Muscle layer of colon (tissue), 2 donors: Measurements from ENCODE around the gene SLC25A26.

Source experiments
- H3K27ac ChIP-seq: one replicate; pipeline ENCODE4 v1.7.0; 2013; ENCODE audit warnings: low read depth, mild to moderate bottlenecking, low read length, moderate library complexity
- H3K27me3 ChIP-seq, 2 donors: one replicate each; pipeline ENCODE4 v1.7.0; 2013; ENCODE audit warnings: low read length in 2 of 2, mild to moderate bottlenecking in 2 of 2; ENCODE audit not compliant: insufficient read depth in 2 of 2, control insufficient read depth in 1 of 2
- H3K36me3 ChIP-seq: one replicate; pipeline ENCODE4 v1.7.0; 2013; ENCODE audit warnings: mild to moderate bottlenecking, low read length; ENCODE audit not compliant: insufficient read depth
- H3K4me1 ChIP-seq: one replicate; pipeline ENCODE4 v1.7.0; 2013; ENCODE audit warnings: mild to moderate bottlenecking, low read length; ENCODE audit not compliant: insufficient read depth
- H3K4me3 ChIP-seq, 2 donors: one replicate each; pipeline ENCODE4 v1.7.0; 2013; ENCODE audit warnings: low read length in 2 of 2, low read depth in 1 of 2, mild to moderate bottlenecking in 1 of 2, moderate library complexity in 1 of 2
- H3K9ac ChIP-seq: one replicate; pipeline ENCODE4 v1.7.0; 2013; ENCODE audit warnings: low read length
- H3K9me3 ChIP-seq: one replicate; pipeline ENCODE4 v1.7.0; 2013; ENCODE audit warnings: mild to moderate bottlenecking, low read length
- donor health status: abdominal sarcoma.
- donor health status: Adenocarcinoma of cecum.

Gene SLC25A26

DNA sequence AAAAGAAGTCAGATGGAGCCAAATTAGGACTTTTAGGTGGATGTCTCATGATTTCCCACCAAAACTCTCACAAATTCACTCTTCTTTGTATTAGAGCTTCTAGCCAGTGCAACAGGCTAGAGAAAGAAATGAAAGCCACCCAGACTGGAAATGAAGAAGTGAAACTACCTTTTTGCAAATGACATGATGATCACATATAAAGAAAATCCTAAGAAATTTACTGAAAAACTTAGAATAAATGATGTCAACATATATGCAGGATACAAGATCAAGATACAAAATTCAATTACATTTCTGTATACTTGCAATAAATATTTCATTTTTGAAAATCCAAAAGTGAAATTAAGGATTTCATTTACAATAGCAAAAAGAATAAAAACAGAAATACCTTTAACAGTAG, 169.2 kb downstream of the SLC25A26 start:
- Histone ChIP-seq H3K36me3 (peaks cover 65% of the 10 kb centered on the region), H3K27me3 (no peaks in the 10 kb centered on the region), H3K9me3 (no peaks in the 10 kb centered on the region), H3K4me1 (peaks cover 32% of the 10 kb centered on the region), H3K27ac (no peak overlapping the region), H3K4me3 (no peak overlapping the region), H3K9ac (no peak overlapping the region)

DNA sequence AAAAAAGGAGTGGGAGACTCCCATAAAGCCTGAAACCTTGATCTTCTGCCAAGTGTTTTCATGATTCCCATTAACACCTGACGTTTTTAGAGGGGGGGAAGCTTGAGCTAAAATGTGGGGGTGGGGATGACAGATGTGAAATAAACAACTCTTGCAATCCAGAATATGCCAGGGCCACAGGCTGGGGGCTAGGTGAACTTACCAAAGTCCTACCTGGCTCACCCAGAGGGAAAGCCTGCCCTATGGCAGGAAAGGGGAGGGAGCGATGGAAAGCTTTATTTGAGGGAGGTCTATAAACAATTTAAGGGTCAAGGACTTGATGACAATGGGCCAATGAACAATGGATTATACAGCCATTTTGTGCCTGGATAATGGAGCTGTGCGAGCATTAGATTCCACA, 171.7 kb downstream of the SLC25A26 start:
- peaks cover 46% of the 10 kb centered on the region for H3K4me1 ChIP-seq
- peaks cover 65% of the 10 kb centered on the region for H3K36me3 ChIP-seq
- H3K27me3 ChIP-seq: no peaks in the 10 kb centered on the region
- no peak overlapping the region for H3K4me3 ChIP-seq
- no peaks in the 10 kb centered on the region for H3K9me3 ChIP-seq
- peak overlapping the region; percentile 14 for H3K27ac ChIP-seq
- no peak overlapping the region for H3K9ac ChIP-seq

DNA sequence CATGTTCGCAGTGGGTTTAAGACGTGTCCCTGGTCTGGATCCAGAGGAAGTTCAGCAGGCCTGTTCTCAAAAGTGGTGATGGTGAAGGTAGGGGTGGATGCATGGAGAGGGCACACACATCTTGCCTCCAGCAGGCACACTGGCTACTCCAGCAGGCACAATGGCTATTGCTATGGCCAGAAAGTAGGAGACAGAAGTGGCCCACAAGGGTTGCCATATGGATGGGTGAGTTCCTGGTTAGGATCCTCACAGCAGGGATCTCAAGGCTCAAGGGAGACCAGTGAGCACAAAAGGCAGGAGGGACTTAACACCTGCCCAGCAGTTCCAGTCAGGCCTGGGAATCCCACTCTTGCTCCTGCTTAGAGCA, 172.1 kb downstream of the SLC25A26 start:
- peaks cover 50% of the 10 kb centered on the region for H3K4me1 ChIP-seq

DNA sequence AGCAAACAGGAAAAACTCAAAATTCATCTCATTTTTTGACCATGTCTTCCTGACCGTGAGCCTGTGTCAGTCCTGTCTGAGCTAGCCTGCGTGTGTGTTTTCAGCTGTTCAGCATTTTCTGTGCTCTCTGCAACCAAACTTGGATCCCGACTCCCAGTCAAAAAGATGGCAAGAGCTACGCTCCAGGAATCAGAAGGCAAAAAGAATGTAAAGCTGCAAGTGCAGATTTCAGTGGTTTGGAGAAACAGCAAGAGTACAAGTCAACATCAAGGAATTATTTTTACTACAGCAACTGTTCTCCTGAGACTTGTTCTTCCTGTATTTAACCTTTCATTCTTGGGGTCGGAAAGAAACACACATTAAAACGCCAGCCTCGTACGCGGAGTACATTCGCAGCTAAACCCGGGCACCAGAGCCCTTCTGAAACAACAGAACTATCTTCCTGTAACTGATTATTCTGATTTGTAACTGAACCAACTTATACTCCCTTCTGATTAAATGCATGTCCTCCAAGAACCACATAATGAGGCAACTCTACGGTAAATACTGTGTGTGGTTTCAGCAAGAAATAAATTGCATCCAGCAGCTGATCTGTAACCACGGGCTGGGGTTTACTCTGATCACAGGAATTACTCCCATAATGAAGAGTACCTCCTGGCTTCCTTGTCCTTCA, 172.7 kb downstream of the SLC25A26 start:
- H3K9ac ChIP-seq: no peak overlapping the region
- peaks cover 70% of the 10 kb centered on the region for H3K36me3 ChIP-seq
- H3K4me1 ChIP-seq: peaks cover 55% of the 10 kb centered on the region
- peak overlapping the region; percentile 40 for H3K27ac ChIP-seq
- no peaks in the 10 kb centered on the region for H3K9me3 ChIP-seq
- no peak overlapping the region for H3K4me3 ChIP-seq
- no peaks in the 10 kb centered on the region for H3K27me3 ChIP-seq

More for the DNA sequence above, 172.1 kb downstream of the SLC25A26 start:
- peak overlapping the region; percentile 28 for H3K27ac ChIP-seq
- H3K36me3 ChIP-seq: peaks cover 68% of the 10 kb centered on the region
- H3K27me3 ChIP-seq: no peaks in the 10 kb centered on the region
- H3K9me3 ChIP-seq: no peaks in the 10 kb centered on the region
- H3K4me3 ChIP-seq: no peak overlapping the region
- no peak overlapping the region for H3K9ac ChIP-seq

DNA sequence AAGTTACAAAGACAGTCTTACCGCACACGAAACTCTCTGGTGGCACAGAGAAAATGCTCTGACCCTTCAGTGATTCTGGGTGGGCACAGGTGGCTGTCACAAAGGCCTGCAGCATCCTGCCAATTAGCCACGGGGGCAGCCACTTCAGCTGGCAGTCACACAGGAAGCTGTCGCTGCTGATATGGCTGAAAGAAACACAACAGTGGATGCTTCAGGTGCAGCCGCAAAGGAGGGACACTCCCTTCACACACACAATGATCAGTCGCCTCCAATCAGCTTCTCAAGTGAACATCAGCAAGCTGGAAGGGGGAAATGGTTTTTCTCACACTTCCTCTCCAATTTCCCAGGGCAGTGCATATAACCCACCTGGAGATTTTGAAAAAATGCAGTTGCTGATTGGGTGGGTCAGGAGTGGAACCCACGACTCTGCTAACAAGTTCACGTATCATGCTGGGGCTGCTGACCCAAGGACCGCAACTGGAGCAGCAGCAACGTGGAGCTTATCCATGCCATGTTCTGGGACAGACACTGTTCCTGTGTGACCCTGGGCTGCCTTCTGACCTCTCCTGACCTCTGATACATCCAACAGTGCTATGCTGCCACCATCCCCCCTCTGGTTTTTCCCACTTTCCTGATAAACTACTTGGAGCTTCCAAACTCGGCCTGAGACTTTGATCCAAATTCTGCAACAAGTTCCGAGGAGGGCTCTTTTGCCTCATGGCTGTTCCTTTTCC, 173.4 kb downstream of the SLC25A26 start:
- Histone ChIP-seq H3K9ac (no peak overlapping the region), H3K4me3 (no peak overlapping the region), H3K36me3 (peaks cover 71% of the 10 kb centered on the region), H3K27me3 (no peaks in the 10 kb centered on the region), H3K4me1 (peaks cover 58% of the 10 kb centered on the region), H3K9me3 (no peaks in the 10 kb centered on the region), H3K27ac (peak overlapping the region; percentile 40)

DNA sequence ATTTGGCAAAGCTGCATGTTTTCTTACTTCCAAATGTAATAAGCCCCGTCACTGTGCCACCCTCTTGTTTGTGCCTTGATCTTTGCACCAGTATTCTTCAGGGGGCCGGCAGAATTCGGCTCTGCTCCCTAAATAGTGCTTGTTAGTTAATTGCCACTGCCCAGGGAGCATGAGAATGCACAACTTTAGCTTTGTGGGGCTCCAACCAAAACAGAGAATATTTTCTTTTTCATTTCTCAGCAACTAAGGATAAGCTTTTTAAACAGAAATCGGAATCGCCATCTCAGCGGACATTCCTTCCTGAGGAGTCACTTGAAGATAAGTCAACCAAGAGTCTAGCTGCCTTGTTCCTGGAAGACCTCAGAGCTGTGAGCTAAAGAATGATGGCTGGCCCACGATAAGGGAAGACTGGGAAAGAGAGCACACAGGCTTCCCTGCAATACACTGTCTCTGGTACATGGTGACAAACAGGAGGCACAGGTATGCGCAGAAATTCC, 174.0 kb downstream of the SLC25A26 start:
- Histone ChIP-seq H3K36me3 (peaks cover 71% of the 10 kb centered on the region), H3K9me3 (no peaks in the 10 kb centered on the region), H3K4me1 (peaks cover 59% of the 10 kb centered on the region), H3K27me3 (no peaks in the 10 kb centered on the region), H3K9ac (no peak overlapping the region), H3K4me3 (no peak overlapping the region), H3K27ac (peak overlapping the region; percentile 40)

DNA sequence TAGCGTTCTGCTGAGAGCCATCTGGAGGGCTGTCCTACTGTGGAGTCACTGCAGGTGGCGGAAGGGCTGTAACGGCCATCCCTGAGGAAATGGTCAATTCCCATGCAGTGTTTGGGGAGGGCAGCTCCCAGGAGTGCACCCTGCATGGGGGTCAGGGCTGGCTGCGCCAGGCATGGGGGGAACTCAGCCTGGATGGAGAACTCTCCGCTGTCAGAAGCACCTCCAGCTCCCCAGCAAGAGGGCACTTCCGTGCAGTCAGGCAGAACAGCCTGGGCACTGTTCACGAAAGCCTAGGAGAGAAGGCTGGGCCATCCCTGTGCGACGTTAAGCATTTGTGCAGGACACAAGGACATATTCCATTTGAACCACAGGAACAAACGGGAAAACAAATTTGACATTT, 174.8 kb downstream of the SLC25A26 start:
- Histone ChIP-seq H3K27ac (no peak overlapping the region), H3K9me3 (no peaks in the 10 kb centered on the region), H3K36me3 (peaks cover 77% of the 10 kb centered on the region), H3K27me3 (no peaks in the 10 kb centered on the region), H3K9ac (no peak overlapping the region), H3K4me3 (no peak overlapping the region), H3K4me1 (peaks cover 67% of the 10 kb centered on the region)

DNA sequence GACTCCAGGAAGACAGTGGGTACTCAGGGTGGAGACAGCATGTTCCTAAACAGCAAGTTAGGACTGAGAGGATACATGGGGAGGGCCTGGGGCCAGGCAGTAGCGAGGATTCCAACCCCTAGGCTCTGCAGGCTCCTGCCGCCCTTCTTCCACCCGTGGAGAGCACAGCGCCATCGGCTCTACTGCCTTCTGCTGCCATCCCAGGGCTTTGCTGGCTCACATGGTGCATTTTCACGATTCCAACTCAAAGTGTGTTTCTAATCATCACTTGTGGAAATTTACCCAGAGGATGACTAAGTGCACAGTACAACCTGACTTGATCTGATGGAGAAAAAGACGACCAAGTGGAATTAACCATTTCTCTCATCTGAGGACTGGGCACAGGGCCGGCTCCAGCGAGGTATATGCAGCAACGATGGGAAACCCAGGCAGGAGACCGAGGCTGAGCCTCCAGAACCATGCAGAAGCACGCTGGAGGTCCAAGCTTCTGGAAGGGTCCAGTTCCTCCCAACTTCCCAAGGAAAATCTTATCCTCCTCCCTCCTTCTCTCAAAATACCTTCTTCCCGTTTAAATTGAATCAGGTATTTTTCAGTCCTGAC, 175.5 kb downstream of the SLC25A26 start:
- H3K4me1 ChIP-seq: peaks cover 74% of the 10 kb centered on the region
- H3K36me3 ChIP-seq: peaks cover 77% of the 10 kb centered on the region
- no peaks in the 10 kb centered on the region for H3K9me3 ChIP-seq
- H3K27ac ChIP-seq: no peak overlapping the region
- no peak overlapping the region for H3K4me3 ChIP-seq
- no peaks in the 10 kb centered on the region for H3K27me3 ChIP-seq
- no peak overlapping the region for H3K9ac ChIP-seq

DNA sequence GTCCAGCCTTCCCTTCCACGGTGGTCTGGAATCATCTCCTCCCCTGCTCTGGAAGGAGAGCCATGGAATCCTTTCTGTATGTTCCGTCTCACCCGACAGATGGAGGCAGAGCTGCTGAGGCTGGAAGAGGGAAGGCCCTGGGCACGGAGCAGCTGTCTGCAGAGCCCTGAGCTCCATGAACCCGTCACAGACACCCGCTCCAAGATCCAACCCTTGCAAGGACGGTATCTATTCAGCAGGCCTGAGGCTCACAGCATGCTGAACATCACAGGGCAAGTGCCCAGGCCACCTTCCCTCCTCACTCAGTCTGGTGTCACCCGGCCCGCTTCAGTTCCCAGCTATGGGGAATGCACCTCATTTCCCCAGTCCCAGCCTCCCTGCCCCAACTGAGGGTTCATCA, 176.1 kb downstream of the SLC25A26 start:
- H3K4me3 ChIP-seq: no peak overlapping the region
- peaks cover 75% of the 10 kb centered on the region for H3K36me3 ChIP-seq
- H3K27ac ChIP-seq: no peak overlapping the region
- no peaks in the 10 kb centered on the region for H3K27me3 ChIP-seq
- H3K9ac ChIP-seq: no peak overlapping the region
- peaks cover 79% of the 10 kb centered on the region for H3K4me1 ChIP-seq
- H3K9me3 ChIP-seq: no peaks in the 10 kb centered on the region

DNA sequence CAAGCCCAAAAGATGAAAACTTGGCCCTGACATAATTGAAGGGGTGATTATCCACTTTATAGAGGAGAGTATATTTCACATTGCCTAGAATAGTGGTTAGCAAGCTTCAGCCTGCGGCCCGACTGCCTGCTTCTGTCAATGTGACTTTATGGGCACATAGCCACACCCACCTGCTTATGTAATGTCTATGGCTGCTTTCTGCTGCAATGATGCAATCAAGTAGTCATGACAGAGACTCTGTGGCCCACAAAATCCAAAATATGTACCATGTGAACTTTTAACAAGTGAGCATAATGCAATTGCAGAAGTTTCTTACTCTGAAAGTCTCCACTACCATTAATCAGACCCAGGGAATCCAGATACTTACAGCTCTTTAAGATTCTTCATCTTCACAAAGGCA, 176.9 kb downstream of the SLC25A26 start:
- H3K9ac ChIP-seq: no peak overlapping the region
- H3K4me1 ChIP-seq: peaks cover 79% of the 10 kb centered on the region
- no peaks in the 10 kb centered on the region for H3K9me3 ChIP-seq
- H3K27me3 ChIP-seq: no peaks in the 10 kb centered on the region
- H3K36me3 ChIP-seq: peaks cover 66% of the 10 kb centered on the region
- H3K27ac ChIP-seq: peak overlapping the region; percentile 47
- no peak overlapping the region for H3K4me3 ChIP-seq

DNA sequence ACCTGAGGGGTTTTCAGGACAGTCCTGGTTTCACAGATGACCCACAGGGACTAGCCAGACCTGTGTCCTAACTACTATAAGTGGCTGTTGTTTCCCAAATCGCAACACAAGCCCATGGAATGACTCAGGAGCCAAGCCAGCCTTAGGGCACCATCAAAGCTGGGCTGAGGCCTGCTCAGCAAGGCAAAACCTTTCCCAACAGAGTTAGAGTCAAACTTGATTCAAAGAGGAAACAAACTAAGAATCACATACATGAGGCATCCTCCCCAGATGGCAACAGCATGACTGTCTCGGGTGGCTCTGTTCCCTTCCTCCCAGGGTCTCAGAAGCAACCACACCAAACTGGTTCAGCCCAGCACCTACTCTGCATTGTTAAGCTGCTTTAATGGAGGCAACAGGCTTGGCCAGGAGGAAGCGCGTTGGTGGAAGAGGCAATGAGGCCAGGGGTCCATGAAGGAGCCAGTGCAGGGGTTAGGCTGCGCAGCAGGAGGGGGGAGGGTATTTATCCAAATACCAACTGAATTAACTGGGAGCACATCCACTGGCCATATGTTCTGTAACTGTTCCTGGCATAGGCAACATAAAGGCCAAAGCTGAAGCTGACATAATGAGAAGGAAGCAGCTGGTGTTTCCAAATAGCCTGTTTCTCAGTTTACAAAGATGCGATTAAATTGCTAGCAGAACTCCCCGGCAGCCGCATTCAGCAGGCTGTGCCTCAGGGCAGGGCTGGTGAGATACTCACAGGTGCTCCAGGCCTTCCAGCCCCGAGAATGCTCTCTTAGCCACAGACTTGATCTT, 177.6 kb downstream of the SLC25A26 start:
- H3K27ac ChIP-seq: peak overlapping the region; percentile 47
- no peak overlapping the region for H3K4me3 ChIP-seq
- H3K4me1 ChIP-seq: peaks cover 79% of the 10 kb centered on the region
- H3K27me3 ChIP-seq: no peaks in the 10 kb centered on the region
- no peaks in the 10 kb centered on the region for H3K9me3 ChIP-seq
- peaks cover 60% of the 10 kb centered on the region for H3K36me3 ChIP-seq
- H3K9ac ChIP-seq: no peak overlapping the region
